OCI-M2 (cell line): ENCODE measurements around the gene SLFN12.
"Not testable (repeated sequence)": the region's sequence is repeated elsewhere in the genome, so short reads cannot be mapped to it uniquely, and the experiment has no call there.

ENCODE experiments used
- DNase-seq: peaks from one replicate; lab custom pipeline; 2025; ENCODE audit not compliant: unreplicated experiment; lab: John Stamatoyannopoulos, UW

The SLFN12 gene

DNA sequence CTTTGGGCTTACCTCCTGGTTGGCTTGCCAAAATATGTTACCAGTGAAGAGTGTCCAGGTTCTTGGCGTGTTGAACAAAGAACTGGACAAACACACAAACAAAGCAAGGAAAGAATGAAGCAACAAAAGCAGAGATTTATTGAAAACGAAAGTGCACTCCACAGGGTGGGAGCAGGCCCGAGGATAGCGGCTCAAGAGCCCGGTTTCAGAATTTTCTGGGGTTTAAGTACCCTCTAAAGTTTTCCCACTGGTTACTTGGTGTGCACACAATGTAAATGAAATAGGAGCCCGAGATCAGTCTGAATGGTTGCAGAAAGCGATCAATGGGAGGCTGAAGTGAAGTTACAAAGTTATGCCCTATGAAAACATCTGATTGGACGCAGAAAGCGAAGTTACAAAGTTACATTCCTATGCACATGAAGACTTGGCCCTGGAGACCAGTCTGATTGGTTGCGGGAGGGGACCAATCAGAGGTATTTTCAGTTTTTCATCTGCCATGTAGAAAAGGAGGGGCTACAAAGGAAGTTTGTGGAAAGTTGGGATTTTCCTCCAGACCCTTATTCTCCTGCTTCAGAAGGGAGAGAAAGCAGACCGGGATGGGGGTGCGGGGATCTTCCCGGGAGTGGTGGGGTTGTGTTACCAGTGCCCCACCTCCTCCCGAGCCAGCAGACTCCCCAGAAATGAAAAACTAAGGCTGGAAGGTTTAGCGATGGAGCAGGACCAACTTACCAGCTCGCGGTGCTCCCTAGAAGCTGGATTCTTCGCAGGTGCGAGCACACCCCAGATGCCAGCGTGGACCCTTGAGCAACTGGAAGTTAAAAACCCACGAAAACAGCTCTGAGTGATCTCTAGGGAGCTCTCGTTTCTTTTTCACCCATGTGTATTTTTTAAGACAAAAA lies at the start of gene SLFN12:
Gene SLFN12 (minus strand): TSS at position 325 of the 899 bp plus-strand sequence. CDS start 9,472 bp downstream, outside the sequence.
- DNase-seq = no peak

GRCh38 chr17:35479271-35479670 lies 47.0 kb upstream of the SLFN12 start:
- no peak for DNase-seq

GRCh38 chr17:35477248-35477647 lies 44.9 kb upstream of the SLFN12 start:
- no peak for DNase-seq

DNA sequence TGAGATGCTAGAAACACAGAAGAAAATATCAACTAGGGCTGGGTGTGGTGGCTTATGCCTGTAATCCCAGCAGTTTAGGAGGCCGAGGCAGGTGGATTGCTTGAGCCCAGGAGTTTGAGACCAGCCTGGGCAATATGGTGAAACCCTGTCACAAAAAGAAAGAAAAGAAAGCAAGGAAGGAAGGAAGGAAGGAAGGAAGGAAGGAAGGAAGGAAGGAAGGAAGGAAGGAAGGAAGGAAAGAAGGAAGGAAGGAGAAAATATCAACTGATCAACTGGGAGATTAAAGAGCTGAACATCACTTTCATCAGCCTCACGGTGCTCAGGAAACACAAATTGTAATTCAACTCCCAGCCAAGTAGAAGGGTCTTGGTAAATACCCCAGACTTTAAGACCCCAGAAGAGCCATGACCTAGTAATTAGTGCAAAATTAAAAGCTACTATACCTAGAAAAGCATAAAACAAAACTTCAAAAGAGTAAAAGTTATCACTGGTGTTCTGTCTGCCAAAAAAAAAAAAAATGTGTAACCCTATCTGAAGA lies 44.1 kb upstream of the SLFN12 start:
- DNase-seq = no peak

GRCh38 chr17:35468475-35468874 lies 36.2 kb upstream of the SLFN12 start:
- no peak for DNase-seq

DNA sequence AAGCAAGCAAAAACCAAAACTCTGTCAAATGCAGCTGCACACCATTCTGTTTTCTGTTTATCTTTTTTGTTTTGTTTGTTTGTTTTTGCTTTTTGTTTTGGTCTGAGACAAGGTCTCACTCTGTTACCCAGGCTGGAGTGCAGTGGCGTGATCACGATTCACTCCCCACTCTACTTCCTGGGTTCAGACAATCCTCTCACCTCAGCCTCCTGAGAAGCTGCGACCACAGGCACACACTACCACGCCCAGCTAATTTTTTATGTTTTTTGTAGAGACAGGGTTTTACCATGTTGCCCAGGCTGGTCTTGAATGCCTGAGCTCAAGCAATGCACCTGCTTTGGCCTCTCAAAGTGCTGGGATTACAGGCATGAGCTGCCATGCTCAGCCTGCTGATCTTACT lies 35.5 kb upstream of the SLFN12 start:
- DNase-seq = no peak

DNA sequence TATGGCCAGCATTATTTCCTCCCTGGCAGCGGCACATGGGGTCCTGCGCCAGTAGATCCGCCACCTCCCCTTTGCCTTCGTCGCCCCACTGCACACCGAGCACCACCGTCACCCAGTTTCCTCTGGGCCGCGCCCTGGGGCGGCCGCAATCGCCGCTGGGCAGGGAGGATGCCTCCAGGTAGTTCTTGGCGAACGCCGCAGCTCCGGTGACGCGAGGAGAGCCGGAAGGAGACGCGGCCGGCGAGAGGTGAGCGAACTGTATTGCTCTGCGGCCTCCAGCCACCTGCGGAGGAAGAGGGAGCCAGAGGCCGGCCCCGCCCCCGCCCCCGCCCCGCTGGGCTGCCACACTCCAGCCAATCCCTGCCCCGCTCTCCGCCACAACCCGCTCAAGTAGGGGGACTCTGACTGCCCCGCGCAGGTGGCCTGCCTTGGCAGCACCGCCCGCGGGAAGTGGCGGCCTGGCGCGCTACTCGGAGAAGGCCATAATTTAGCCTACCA lies 28.1 kb upstream of the SLFN12 start:
- DNase-seq = no peak

DNA sequence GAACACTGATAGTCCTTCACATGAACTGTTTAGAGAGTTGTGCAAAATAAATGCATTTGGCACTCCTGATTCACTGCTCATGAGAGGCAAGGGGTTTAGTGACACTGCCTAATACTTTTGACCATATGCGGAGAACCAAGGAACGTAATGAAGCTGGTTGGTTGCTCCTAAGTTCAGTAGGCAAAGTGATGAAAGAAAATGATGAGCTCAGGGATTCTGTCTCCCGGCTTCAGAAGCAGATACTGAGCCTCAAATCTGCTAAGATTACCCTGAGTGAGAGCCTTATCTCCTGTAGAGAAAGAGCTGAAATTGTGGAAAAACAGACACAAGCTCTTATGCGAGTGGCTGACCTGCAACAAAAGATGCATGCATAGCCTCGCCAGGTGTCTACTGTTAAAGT lies 21.7 kb upstream of the SLFN12 start:
- DNase-seq = not testable (repeated sequence)

- no peak for DNase-seq
These were observed 20.9 kb upstream of the SLFN12 start for GRCh38 chr17:35453171-35453570.

GRCh38 chr17:35449371-35449931 lies 17.2 kb upstream of the SLFN12 start:
- DNase-seq = no peak

- DNase-seq = no peak
These were observed 16.6 kb upstream of the SLFN12 start for GRCh38 chr17:35448899-35449227.

GRCh38 chr17:35448214-35448898 lies 16.1 kb upstream of the SLFN12 start, which contains the start of gene SLFN13:
Gene SLFN13 (minus strand): TSS chr17:35448766. CDS start chr17:35445680, 3,086 bp downstream.
- DNase-seq = peak; percentile 51

DNA sequence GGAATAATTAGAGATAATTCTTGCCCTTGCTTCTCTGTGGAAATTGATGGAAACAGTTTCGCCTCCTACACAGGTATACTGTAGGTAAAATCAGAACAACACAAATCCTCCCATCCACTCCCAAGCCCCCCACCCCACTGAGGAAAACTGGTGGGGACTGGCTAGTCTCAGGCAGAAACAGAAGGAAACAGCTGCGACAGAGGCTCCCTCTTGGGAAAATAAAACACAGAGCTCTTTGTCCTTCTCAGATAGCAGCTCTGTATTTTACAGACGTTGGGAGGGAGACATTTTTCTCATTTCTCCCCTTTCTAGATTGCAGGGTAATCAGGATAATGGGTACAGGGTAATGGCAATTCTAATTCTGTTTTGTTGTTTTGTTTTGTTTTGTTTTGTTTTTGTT lies 15.2 kb upstream of the SLFN12 start:
- no peak for DNase-seq

- no peak for DNase-seq
These were observed 6.1 kb upstream of the SLFN12 start for GRCh38 chr17:35438433-35438832.

- DNase-seq = no peak
These were observed 985 bp upstream of the SLFN12 start for GRCh38 chr17:35433075-35433894.

- no peak for DNase-seq
These were observed 2.6 kb downstream of the SLFN12 start for GRCh38 chr17:35429702-35430101.

DNA sequence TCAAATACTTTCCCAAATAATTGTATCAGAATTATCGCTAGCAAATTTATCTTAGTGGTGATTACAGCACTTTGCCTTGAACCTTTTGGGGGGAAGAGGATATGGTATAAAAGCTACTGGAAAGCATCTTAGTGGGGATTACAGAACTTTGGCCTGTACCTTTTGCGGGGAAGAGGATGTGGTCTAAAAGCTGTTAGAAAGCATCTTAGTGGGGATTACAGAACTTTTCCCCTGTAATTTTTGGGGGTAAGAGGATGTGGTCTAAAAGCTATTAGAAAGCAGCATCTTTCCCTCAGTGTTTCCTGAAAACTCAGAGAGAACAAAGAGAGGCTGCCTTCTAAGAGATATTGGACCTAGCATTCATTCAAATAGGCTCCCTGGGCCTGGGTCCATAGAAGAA lies 4.1 kb downstream of the SLFN12 start:
- no peak for DNase-seq

DNA sequence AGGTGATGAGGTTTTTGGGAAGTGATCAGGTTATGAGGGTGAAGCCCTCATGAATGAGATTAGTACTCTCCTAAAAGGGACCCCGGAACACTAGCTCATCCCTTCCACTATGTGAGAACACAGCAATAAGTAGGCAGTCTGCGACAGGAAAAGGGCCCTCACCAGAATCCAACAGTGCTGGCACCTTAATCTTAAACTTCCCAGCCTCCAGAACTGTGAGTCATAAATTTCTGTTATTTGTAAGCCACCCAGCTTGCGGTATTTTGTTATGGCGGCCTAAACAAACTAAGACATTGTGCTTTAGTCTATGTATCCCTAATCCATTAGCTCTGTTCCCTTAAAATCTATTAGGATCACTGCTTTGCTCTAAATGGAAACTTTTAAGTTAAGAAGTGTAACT lies 8.5 kb downstream of the SLFN12 start:
- DNase-seq = no peak

DNA sequence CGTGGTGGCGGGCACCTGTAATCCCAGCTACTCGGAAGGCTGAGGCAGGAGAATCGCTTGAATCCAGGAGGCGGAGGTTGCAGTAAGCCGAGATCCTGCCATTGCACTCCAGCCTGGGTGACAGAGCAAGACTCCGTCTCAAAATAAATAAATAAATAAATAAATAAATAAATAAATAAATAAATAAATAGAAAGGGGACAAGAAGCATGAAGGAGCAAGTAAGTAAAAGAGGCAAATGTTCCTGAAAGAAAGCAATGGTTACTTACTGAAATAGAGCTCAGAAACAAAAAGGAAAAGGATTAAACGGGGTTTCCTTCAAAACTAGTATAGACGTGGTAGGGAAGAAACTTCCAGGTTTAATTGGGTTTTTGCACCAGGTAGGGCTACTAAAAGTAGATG lies 11.2 kb downstream of the SLFN12 start:
- not testable (repeated sequence) for DNase-seq

GRCh38 chr17:35416659-35417058 lies 15.6 kb downstream of the SLFN12 start:
- DNase-seq = no peak

DNA sequence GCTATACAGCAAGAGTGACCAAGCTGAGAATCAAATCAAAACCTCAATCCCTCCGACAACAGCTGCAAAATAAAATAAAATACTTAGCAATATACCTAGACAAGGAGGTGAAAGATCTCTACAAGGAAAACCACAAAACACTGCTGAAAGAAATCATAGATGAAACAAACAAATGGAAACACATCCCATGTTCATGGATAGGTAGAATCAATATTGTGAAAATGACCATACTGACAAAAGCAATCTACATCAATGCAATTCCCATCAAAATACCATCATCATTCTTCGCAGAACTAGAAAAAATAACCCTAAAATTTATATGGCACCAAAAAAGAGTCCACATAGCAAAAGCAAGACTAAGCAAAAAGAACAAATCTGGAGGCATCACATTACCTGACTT lies 17.6 kb downstream of the SLFN12 start:
- not testable (repeated sequence) for DNase-seq
